Melanocyte of skin (primary cell): ENCODE data around the gene UTP14C. TPM values are rescaled to one million over a fixed set of nuclear protein-coding genes. Genes with fewer than 3 reads are reported as not detected.

ENCODE experiments used
- total RNA-seq, 2 donors: library from RNA; depleted of rRNA; stranded (reverse); fragments of >200 nt; gene quantifications; 2 replicates each; pipeline ENCODE4 v1.2.3, GENCODE V29; 2012

The UTP14C gene
- total RNA-seq = 10 to 100 TPM; 10.3 to 12.3 TPM

GRCh38 chr13:52024481-52024880 is at the start of gene UTP14C:
TSS of gene UTP14C (plus strand) at chr13:52024691. CDS start at chr13:52028805, 4,114 bp downstream.

GRCh38 chr13:52010890-52011631 is 13.4 kb upstream of the UTP14C start, which contains the start of gene ATP7B:
TSS of gene ATP7B (minus strand) at chr13:52011450. CDS start at chr13:52011337, 113 bp downstream.

GRCh38 chr13:52011632-52012511 is 12.6 kb upstream of the UTP14C start, which contains the start of gene ALG11:
TSS of gene ALG11 (plus strand) at chr13:52012398. CDS start at chr13:52012419, 21 bp downstream.

Other genes starting within 250 kb of the UTP14C start
- 1 to 10 TPM; 1.7 to 5.2 TPM for gene DHRS12, start 220.5 kb upstream of the UTP14C start, total RNA-seq
- under 1 TPM in 1 of 2 donors, not detected in 1; under 0.01 TPM for gene TMEM272, start 179.5 kb upstream of the UTP14C start, total RNA-seq
- gene CCDC70, start 162.7 kb upstream of the UTP14C start, total RNA-seq = not detected
- 1 to 10 TPM; 3.1 to 3.7 TPM for gene ATP7B, start 13.2 kb upstream of the UTP14C start, total RNA-seq
- gene ALG11, start 12.3 kb upstream of the UTP14C start, total RNA-seq = 10 to 100 TPM; 20.6 to 22.3 TPM
- gene NEK5, start 104.4 kb downstream of the UTP14C start, total RNA-seq = under 1 TPM; under 0.01 to 0.34 TPM
- gene NEK3, start 134.9 kb downstream of the UTP14C start, total RNA-seq = 1 to 10 TPM; 3.3 to 3.4 TPM